GM21381 (cell line): ENCODE data around the gene RBMS1.
A peak's percentile ranks its signal among the peaks of the same experiment; 100 is the strongest.

ENCODE experiments used
- ATAC-seq: cut with Tn5 transposase; IDR thresholded peaks from one replicate; pipeline ENCODE4 v1.9.1; 2021; ENCODE audit warnings: mild to moderate bottlenecking, moderate library complexity; ENCODE audit not compliant: unreplicated experiment

The RBMS1 gene

GRCh38 chr2:160287476-160287875, 206.1 kb downstream of the RBMS1 start:
- ATAC-seq = no peak

- ATAC-seq = no peak
Observed at GRCh38 chr2:160286551-160286950, 207.1 kb downstream of the RBMS1 start.

- no peak for ATAC-seq
Observed at GRCh38 chr2:160283675-160284074, 209.9 kb downstream of the RBMS1 start.

GRCh38 chr2:160282063-160282580, 211.5 kb downstream of the RBMS1 start:
- ATAC-seq = no peak

GRCh38 chr2:160281213-160281612, 212.4 kb downstream of the RBMS1 start:
- ATAC-seq = no peak

- ATAC-seq = no peak
Observed at GRCh38 chr2:160279813-160280465, 213.7 kb downstream of the RBMS1 start.

GRCh38 chr2:160278879-160279177, 214.8 kb downstream of the RBMS1 start:
- no peak for ATAC-seq

- ATAC-seq = no peak
Observed at GRCh38 chr2:160278101-160278878, 215.3 kb downstream of the RBMS1 start.

GRCh38 chr2:160277151-160277550, 216.5 kb downstream of the RBMS1 start:
- no peak for ATAC-seq

- no peak for ATAC-seq
Observed at GRCh38 chr2:160275656-160276055, 218.0 kb downstream of the RBMS1 start.

- no peak for ATAC-seq
Observed at GRCh38 chr2:160271171-160272086, 222.2 kb downstream of the RBMS1 start.

GRCh38 chr2:160270571-160271113, 223.0 kb downstream of the RBMS1 start:
- ATAC-seq = no peak

GRCh38 chr2:160269803-160270570, 223.6 kb downstream of the RBMS1 start:
- ATAC-seq = peak; percentile 88

- peak; percentile 7 for ATAC-seq
Observed at GRCh38 chr2:160269365-160269764, 224.2 kb downstream of the RBMS1 start.

GRCh38 chr2:160268151-160268781, 225.3 kb downstream of the RBMS1 start:
- no peak for ATAC-seq

GRCh38 chr2:160267692-160268091, 225.9 kb downstream of the RBMS1 start:
- ATAC-seq = no peak

- ATAC-seq = no peak
Observed at GRCh38 chr2:160267022-160267421, 226.6 kb downstream of the RBMS1 start.

- no peak for ATAC-seq
Observed at GRCh38 chr2:160266037-160266551, 227.5 kb downstream of the RBMS1 start.

- ATAC-seq = no peak
Observed at GRCh38 chr2:160264308-160264707, 229.3 kb downstream of the RBMS1 start.

- no peak for ATAC-seq
Observed at GRCh38 chr2:160261732-160262131, 231.9 kb downstream of the RBMS1 start.
